Left ventricle myocardium inferior (tissue), 1 donor: Measurements from ENCODE around the gene CDH20. TPM values are rescaled to one million over a fixed set of nuclear protein-coding genes. Genes with fewer than 3 reads are reported as not detected.

ENCODE experiments used
- DNase-seq: peaks from one replicate; pipeline ENCODE4 v3.0.0-alpha.2; 2020
- H3K27ac ChIP-seq: fragments of 200-600 bp; replicated peaks from 2 replicates; pipeline ENCODE4 v1.8.0; 2021
- H3K27me3 ChIP-seq: fragments of 200-600 bp; 2 replicates; pipeline ENCODE4 v1.8.0; 2021; ENCODE audit warnings: low read depth
- H3K36me3 ChIP-seq: fragments of 200-600 bp; 2 replicates; pipeline ENCODE4 v1.8.0; 2021
- H3K4me1 ChIP-seq: fragments of 200-600 bp; 2 replicates; pipeline ENCODE4 v1.8.0; 2021
- H3K4me3 ChIP-seq: fragments of 200-600 bp; 2 replicates; pipeline ENCODE4 v1.8.0; 2021; ENCODE audit warnings: mild to moderate bottlenecking, moderate library complexity
- H3K9me3 ChIP-seq: fragments of 200-600 bp; replicated peaks from 2 replicates; pipeline ENCODE4 v1.8.0; 2021
- intact Hi-C: fragments of 100-400 bp; cut with micrococcal nuclease; formaldehyde crosslinking; loops from one replicate; pipeline ENCODE4 v1.11.0; 2022
- total RNA-seq: library from RNA; stranded (reverse); fragmentation: NEBNext Ultra II Directional; extraction: Animal tissue kit (Norgen Biotek cat#: 25700); gene quantifications from one replicate; pipeline ENCODE4 v1.2.1, GENCODE V29; 2021
- TF ChIP-seq, protein P1 (sequence below): fragments of 200-600 bp; IDR thresholded peaks from 2 replicates; pipeline ENCODE4 v1.8.0; 2021; ENCODE audit warnings: antibody characterized with exemption, mild to moderate bottlenecking, borderline replicate concordance
- donor health status: DM: no; HTN: yes; CAD: no; lungs with severe emphysema.

Gene CDH20
- total RNA-seq, 1 donor from 2014 or later = not detected

- Histone ChIP-seq H3K4me3 (no peak overlapping the region), H3K36me3 (no peaks in the 10 kb centered on the region), H3K9me3 (no peaks in the 10 kb centered on the region)
These were observed 213.4 kb downstream of the CDH20 start for GRCh38 chr18:61546590-61546989.

DNA sequence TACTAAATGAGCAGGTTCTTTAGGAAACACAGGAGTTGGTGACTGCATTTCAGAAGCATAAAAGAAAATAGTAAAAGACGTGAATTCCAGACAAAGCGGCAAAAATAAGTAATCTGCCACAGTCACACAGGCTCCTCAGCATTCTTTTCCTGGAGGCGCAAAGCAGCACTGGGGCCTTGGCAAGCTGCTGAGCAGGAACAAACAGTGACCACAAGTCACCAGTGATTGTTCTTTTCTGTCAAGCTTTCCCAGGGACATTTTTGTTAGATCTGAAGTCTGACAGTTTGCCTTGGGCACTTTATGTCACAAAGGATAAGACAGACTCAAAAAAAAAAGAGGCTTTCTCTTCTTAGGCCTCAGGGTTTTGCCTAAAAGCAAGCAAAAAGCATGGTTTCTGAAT is 216.2 kb downstream of the CDH20 start:
- Histone ChIP-seq H3K4me3 (no peak overlapping the region), H3K36me3 (no peaks in the 10 kb centered on the region), H3K27me3 (no peaks in the 10 kb centered on the region), H3K9me3 (no peaks in the 10 kb centered on the region), H3K4me1 (peaks cover 11% of the 10 kb centered on the region), H3K27ac (no peak overlapping the region)
- intact Hi-C loops = loop anchor here (10.0 kb wide), 1 partner anchor 585 kb away; no protein-coding TSS in a partner anchor
- TF ChIP-seq, protein P1, sequence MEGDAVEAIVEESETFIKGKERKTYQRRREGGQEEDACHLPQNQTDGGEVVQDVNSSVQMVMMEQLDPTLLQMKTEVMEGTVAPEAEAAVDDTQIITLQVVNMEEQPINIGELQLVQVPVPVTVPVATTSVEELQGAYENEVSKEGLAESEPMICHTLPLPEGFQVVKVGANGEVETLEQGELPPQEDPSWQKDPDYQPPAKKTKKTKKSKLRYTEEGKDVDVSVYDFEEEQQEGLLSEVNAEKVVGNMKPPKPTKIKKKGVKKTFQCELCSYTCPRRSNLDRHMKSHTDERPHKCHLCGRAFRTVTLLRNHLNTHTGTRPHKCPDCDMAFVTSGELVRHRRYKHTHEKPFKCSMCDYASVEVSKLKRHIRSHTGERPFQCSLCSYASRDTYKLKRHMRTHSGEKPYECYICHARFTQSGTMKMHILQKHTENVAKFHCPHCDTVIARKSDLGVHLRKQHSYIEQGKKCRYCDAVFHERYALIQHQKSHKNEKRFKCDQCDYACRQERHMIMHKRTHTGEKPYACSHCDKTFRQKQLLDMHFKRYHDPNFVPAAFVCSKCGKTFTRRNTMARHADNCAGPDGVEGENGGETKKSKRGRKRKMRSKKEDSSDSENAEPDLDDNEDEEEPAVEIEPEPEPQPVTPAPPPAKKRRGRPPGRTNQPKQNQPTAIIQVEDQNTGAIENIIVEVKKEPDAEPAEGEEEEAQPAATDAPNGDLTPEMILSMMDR = no peak
- no peak for DNase-seq

More at GRCh38 chr18:61546590-61546989, 213.4 kb downstream of the CDH20 start:
- Histone ChIP-seq H3K4me1 (peaks cover 22% of the 10 kb centered on the region), H3K27ac (no peak overlapping the region), H3K27me3 (no peaks in the 10 kb centered on the region)
- intact Hi-C loops = loop anchor here (10.0 kb wide), 1 partner anchor 588 kb away; no protein-coding TSS in a partner anchor
- no peak for DNase-seq
- TF ChIP-seq, protein P1 = no peak

GRCh38 chr18:61549889-61550288 is 216.7 kb downstream of the CDH20 start:
- H3K27ac ChIP-seq = no peak overlapping the region
- no peak overlapping the region for H3K4me3 ChIP-seq
- no peak for DNase-seq
- no peaks in the 10 kb centered on the region for H3K36me3 ChIP-seq
- TF ChIP-seq, protein P1 = no peak
- peaks cover 10% of the 10 kb centered on the region for H3K4me1 ChIP-seq
- no peaks in the 10 kb centered on the region for H3K27me3 ChIP-seq
- no peaks in the 10 kb centered on the region for H3K9me3 ChIP-seq
- intact Hi-C loops = loop anchor here (10.0 kb wide), 1 partner anchor 585 kb away; no protein-coding TSS in a partner anchor

GRCh38 chr18:61551586-61551985 is 218.4 kb downstream of the CDH20 start:
- peaks cover 3% of the 10 kb centered on the region for H3K4me1 ChIP-seq
- no peak for DNase-seq
- no peaks in the 10 kb centered on the region for H3K9me3 ChIP-seq
- TF ChIP-seq, protein P1 = peak; percentile 94
- no peak overlapping the region for H3K4me3 ChIP-seq
- no peaks in the 10 kb centered on the region for H3K27me3 ChIP-seq
- intact Hi-C loops = no loop called here
- H3K27ac ChIP-seq = no peak overlapping the region
- no peaks in the 10 kb centered on the region for H3K36me3 ChIP-seq

- peaks cover 3% of the 10 kb centered on the region for H3K4me1 ChIP-seq
- H3K9me3 ChIP-seq = no peaks in the 10 kb centered on the region
- H3K4me3 ChIP-seq = no peak overlapping the region
- no peaks in the 10 kb centered on the region for H3K27me3 ChIP-seq
- H3K27ac ChIP-seq = no peak overlapping the region
- TF ChIP-seq, protein P1 = no peak
- intact Hi-C loops = no loop called here
- H3K36me3 ChIP-seq = no peaks in the 10 kb centered on the region
- DNase-seq = no peak
These were observed 219.9 kb downstream of the CDH20 start for GRCh38 chr18:61553045-61553659.
